Measurements from ENCODE around the gene TYW1. TPM values are rescaled to one million over a fixed set of nuclear protein-coding genes. Genes with fewer than 3 reads are reported as not detected.
"Not testable (repeated sequence)": the region's sequence is repeated elsewhere in the genome, so short reads cannot be mapped to it uniquely, and the experiment has no call there.

TYW1 gene
- total RNA-seq, 1 donor from 2014 or later: 22.4 TPM

- H3K36me3 Mint-ChIP-seq (ENCODE audit: low read depth): peaks cover 45% of the 10 kb centered on the region
- H3K27ac Mint-ChIP-seq; H3K27me3 Mint-ChIP-seq (ENCODE audit: insufficient read depth); DNase-seq (ENCODE audit: low spot score); H3K4me1 Mint-ChIP-seq (ENCODE audit: low read depth); intact Hi-C loops (cut with micrococcal nuclease); H3K4me3 Mint-ChIP-seq: not testable (repeated sequence)
- peaks cover 56% of the 10 kb centered on the region for H3K9me3 Mint-ChIP-seq
These were observed 79.5 kb downstream of the TYW1 start for GRCh38 chr7:67076120-67076519.

DNA sequence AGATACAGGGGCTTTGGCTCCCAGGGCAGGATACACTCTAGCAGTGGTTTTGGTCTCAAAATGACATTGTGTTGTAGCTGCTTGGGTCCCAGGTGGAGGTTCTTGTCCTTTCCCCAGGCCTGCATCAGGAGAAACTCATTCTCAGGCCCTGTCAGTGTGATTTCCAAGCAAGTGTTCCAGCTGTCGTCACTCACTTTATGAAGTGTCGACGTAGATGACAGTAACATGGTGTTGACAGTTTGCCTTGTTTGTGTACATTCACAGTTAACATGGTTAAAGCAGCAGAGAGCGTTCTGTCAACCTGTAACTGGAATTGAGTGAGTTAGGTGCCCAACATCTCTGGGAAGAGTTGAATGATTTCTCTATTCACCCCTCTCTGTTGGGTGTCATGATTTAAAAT is 86.2 kb downstream of the TYW1 start:
- H3K27me3 Mint-ChIP-seq (ENCODE audit: insufficient read depth); H3K4me1 Mint-ChIP-seq (ENCODE audit: low read depth); intact Hi-C loops (cut with micrococcal nuclease); H3K4me3 Mint-ChIP-seq; H3K27ac Mint-ChIP-seq; DNase-seq (ENCODE audit: low spot score): not testable (repeated sequence)
- Mint-ChIP-seq H3K9me3 (peaks cover 30% of the 10 kb centered on the region), H3K36me3 (ENCODE audit: low read depth) (peaks cover 37% of the 10 kb centered on the region)

GRCh38 chr7:67089261-67089660 is 92.6 kb downstream of the TYW1 start:
- H3K4me1 Mint-ChIP-seq (ENCODE audit: low read depth); H3K27ac Mint-ChIP-seq; H3K4me3 Mint-ChIP-seq; H3K27me3 Mint-ChIP-seq (ENCODE audit: insufficient read depth); H3K9me3 Mint-ChIP-seq; DNase-seq (ENCODE audit: low spot score); intact Hi-C loops (cut with micrococcal nuclease): not testable (repeated sequence)
- H3K36me3 Mint-ChIP-seq (ENCODE audit: low read depth): peaks cover 20% of the 10 kb centered on the region

- H3K27ac Mint-ChIP-seq; H3K27me3 Mint-ChIP-seq (ENCODE audit: insufficient read depth); intact Hi-C loops (cut with micrococcal nuclease); H3K4me1 Mint-ChIP-seq (ENCODE audit: low read depth); H3K9me3 Mint-ChIP-seq; DNase-seq (ENCODE audit: low spot score); H3K4me3 Mint-ChIP-seq: not testable (repeated sequence)
- H3K36me3 Mint-ChIP-seq (ENCODE audit: low read depth): peaks cover 15% of the 10 kb centered on the region
These were observed 94.4 kb downstream of the TYW1 start for GRCh38 chr7:67091053-67091452.

- H3K4me1 Mint-ChIP-seq (ENCODE audit: low read depth); intact Hi-C loops (cut with micrococcal nuclease); H3K4me3 Mint-ChIP-seq; H3K27me3 Mint-ChIP-seq (ENCODE audit: insufficient read depth); DNase-seq (ENCODE audit: low spot score); H3K27ac Mint-ChIP-seq; H3K9me3 Mint-ChIP-seq: not testable (repeated sequence)
- peaks cover 34% of the 10 kb centered on the region for H3K36me3 Mint-ChIP-seq (ENCODE audit: low read depth)
These were observed 101.4 kb downstream of the TYW1 start for GRCh38 chr7:67098031-67098430.

GRCh38 chr7:67099406-67099805 is 102.8 kb downstream of the TYW1 start:
- H3K4me3 Mint-ChIP-seq; H3K9me3 Mint-ChIP-seq; intact Hi-C loops (cut with micrococcal nuclease); H3K27ac Mint-ChIP-seq; DNase-seq (ENCODE audit: low spot score); H3K27me3 Mint-ChIP-seq (ENCODE audit: insufficient read depth); H3K4me1 Mint-ChIP-seq (ENCODE audit: low read depth): not testable (repeated sequence)
- peaks cover 40% of the 10 kb centered on the region for H3K36me3 Mint-ChIP-seq (ENCODE audit: low read depth)

DNA sequence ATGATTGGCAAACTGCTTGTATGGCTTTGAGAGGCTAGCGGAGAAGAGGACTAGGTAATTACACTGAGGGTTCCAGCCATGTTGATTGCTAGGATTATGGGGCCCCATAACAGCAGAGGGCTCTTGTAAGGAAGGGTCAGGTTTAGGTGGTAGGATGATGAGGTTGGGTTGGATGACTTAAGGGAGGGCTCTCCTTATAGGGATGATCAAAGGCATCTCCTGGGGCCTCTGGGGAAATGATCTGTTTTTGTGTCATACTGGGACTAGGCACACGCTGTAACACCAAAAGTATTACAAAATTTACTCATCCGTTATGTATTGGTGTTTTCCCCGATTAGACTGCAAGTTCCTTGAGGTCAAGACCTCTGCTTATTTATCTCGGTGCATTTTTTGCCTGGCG is 103.4 kb downstream of the TYW1 start:
- peak overlapping the region; percentile 31 for H3K27ac Mint-ChIP-seq
- DNase-seq (ENCODE audit: low spot score); H3K9me3 Mint-ChIP-seq; H3K27me3 Mint-ChIP-seq (ENCODE audit: insufficient read depth); H3K4me3 Mint-ChIP-seq; H3K4me1 Mint-ChIP-seq (ENCODE audit: low read depth); intact Hi-C loops (cut with micrococcal nuclease): not testable (repeated sequence)
- H3K36me3 Mint-ChIP-seq (ENCODE audit: low read depth): peaks cover 43% of the 10 kb centered on the region

DNA sequence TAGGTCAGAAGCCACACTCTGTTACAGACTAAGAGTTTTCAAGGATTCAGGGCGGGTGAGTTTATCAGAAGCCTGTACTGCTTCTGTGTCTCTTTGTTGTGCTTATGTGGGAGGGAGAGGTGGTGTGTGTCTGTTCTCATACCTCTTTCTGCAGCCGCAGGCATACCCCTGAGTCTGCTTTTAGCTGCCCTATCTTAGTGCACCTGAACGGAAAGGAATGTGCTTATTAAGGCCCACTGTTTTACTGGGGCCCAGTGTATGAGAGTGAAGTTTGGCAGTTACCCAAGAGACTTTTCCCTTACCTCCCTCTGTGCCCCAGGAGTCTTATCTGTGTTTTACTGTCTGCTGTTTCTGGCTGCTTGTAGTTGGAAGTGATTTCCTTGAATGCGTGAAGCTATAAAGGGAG is 104.3 kb downstream of the TYW1 start:
- intact Hi-C loops (cut with micrococcal nuclease): no loop called here
- Mint-ChIP-seq H3K4me1 (ENCODE audit: low read depth) (peaks cover 10% of the 10 kb centered on the region), H3K27me3 (ENCODE audit: insufficient read depth) (no peaks in the 10 kb centered on the region), H3K27ac (no peak overlapping the region), H3K4me3 (no peak overlapping the region), H3K9me3 (peaks cover 9% of the 10 kb centered on the region), H3K36me3 (ENCODE audit: low read depth) (peaks cover 48% of the 10 kb centered on the region)
- no peak for DNase-seq (ENCODE audit: low spot score)

GRCh38 chr7:67104937-67105336 is 108.3 kb downstream of the TYW1 start:
- peaks cover 37% of the 10 kb centered on the region for H3K36me3 Mint-ChIP-seq (ENCODE audit: low read depth)
- H3K9me3 Mint-ChIP-seq; H3K27ac Mint-ChIP-seq; H3K27me3 Mint-ChIP-seq (ENCODE audit: insufficient read depth); H3K4me3 Mint-ChIP-seq; intact Hi-C loops (cut with micrococcal nuclease); DNase-seq (ENCODE audit: low spot score): not testable (repeated sequence)
- peaks cover 10% of the 10 kb centered on the region for H3K4me1 Mint-ChIP-seq (ENCODE audit: low read depth)

- peaks cover 33% of the 10 kb centered on the region for H3K36me3 Mint-ChIP-seq (ENCODE audit: low read depth)
- no peak for DNase-seq (ENCODE audit: low spot score)
These were observed 108.7 kb downstream of the TYW1 start for GRCh38 chr7:67105377-67105776.

DNA sequence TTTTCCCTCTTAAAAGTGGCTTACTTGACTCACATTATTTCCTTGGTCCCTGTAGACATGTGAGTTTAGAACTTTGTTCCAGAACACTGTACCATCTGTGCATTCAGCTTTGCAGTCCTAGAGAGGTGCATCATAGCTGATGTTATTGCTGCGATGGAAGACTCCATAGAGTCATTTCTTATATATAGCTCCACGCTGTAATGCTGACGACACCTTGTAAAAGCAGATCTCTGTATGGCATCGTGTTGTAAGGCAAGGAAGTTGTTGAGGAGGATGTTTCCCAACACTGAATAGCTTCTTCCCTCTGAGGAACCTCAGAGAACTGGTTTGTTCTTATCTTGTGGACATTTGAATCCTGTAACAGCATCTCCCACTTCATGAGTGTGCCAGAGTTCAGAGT is 109.6 kb downstream of the TYW1 start:
- intact Hi-C loops (cut with micrococcal nuclease); H3K27ac Mint-ChIP-seq: not testable (repeated sequence)

More at GRCh38 chr7:67105377-67105776, 108.7 kb downstream of the TYW1 start:
- Mint-ChIP-seq H3K27me3 (ENCODE audit: insufficient read depth) (no peaks in the 10 kb centered on the region), H3K4me1 (ENCODE audit: low read depth) (peaks cover 10% of the 10 kb centered on the region), H3K9me3 (peaks cover 9% of the 10 kb centered on the region), H3K27ac (no peak overlapping the region), H3K4me3 (no peak overlapping the region)
- intact Hi-C loops (cut with micrococcal nuclease): no loop called here

DNA sequence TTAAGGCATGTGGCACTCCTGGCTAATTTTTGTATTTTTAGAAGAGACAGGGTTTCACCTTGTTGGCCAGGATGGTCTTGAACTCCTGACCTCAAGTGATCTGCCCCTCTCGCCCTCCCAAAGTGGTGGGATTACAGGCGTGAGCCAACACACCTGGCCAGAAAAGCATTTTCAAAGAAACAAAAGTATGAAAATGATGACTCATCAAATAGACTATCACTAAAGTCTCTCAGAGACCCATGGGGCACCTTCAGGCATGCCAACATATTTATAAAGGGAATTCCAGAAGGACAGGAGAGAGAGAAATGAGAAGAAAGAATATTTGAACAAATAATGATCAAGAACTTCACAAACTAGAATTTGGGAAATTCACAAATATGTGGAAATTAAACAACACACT is 114.7 kb downstream of the TYW1 start:
- H3K36me3 Mint-ChIP-seq (ENCODE audit: low read depth); H3K9me3 Mint-ChIP-seq; DNase-seq (ENCODE audit: low spot score); H3K4me1 Mint-ChIP-seq (ENCODE audit: low read depth); intact Hi-C loops (cut with micrococcal nuclease); H3K27me3 Mint-ChIP-seq (ENCODE audit: insufficient read depth); H3K4me3 Mint-ChIP-seq; H3K27ac Mint-ChIP-seq: not testable (repeated sequence)

More for the DNA sequence above, 109.6 kb downstream of the TYW1 start:
- Mint-ChIP-seq H3K4me1 (ENCODE audit: low read depth) (peaks cover 10% of the 10 kb centered on the region), H3K36me3 (ENCODE audit: low read depth) (peaks cover 28% of the 10 kb centered on the region)
- not testable (repeated sequence) for H3K27me3 Mint-ChIP-seq (ENCODE audit: insufficient read depth); H3K4me3 Mint-ChIP-seq; DNase-seq (ENCODE audit: low spot score); H3K9me3 Mint-ChIP-seq

DNA sequence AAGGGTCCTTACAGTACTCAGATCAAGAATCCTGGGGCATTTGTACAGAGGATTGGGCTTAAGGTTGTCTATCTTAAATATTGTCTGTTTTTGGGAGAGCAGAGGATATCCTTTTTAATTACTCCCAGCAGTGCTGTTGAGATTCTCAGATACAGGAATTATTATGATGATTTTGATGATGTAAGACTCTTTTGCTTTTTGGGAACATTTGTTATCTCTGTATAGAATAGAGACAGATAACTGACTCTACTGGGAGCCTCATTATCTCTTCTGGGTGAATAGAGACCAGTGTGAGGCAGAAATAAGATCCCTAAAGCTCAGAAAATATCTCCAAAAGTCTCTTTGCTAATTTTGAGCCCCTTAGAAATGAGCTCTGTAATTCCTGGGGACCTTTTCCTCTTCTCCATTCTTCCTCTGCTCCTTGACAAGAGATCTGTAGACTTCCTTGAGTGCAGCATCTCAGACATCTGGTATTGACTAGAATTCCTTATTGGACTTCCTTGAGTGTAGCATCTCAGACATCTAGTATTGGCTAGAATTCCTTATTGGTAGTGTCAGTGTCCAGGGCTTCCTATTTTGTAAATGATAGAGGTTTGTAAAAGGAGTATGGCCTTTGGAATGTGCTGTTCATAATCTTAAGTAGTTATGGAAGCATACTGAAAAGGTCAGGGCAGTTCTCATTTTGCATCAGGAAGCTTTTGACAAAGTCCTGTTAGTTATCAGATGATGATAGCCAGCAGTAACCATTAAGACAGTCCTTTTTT is 118.0 kb downstream of the TYW1 start:
- intact Hi-C loops (cut with micrococcal nuclease); DNase-seq (ENCODE audit: low spot score); H3K27me3 Mint-ChIP-seq (ENCODE audit: insufficient read depth); H3K4me1 Mint-ChIP-seq (ENCODE audit: low read depth); H3K36me3 Mint-ChIP-seq (ENCODE audit: low read depth); H3K4me3 Mint-ChIP-seq; H3K9me3 Mint-ChIP-seq; H3K27ac Mint-ChIP-seq: not testable (repeated sequence)

DNA sequence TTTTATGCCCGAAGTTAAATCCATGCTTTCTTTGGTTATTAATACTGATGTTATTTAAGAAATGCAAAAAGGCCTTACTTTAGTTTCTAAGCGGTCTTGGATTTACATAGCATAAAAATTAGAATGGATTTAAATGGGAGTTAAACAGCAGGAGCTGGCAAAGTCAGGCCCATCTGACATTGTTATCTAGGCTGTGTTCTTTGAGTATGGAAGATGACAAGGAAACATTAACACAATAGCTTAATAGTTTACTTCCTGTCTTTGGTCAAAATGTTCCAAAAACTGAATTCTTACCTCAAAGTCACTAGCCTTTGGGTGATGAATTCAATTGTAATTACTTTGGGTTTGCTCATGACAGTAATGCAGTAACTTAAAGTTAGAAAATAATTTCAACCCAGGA is 123.9 kb downstream of the TYW1 start:
- DNase-seq (ENCODE audit: low spot score); H3K36me3 Mint-ChIP-seq (ENCODE audit: low read depth); H3K4me1 Mint-ChIP-seq (ENCODE audit: low read depth); intact Hi-C loops (cut with micrococcal nuclease); H3K27me3 Mint-ChIP-seq (ENCODE audit: insufficient read depth); H3K27ac Mint-ChIP-seq; H3K9me3 Mint-ChIP-seq; H3K4me3 Mint-ChIP-seq: not testable (repeated sequence)
